Measurements from ENCODE around the gene TINAGL1.

Gene TINAGL1, protein sequence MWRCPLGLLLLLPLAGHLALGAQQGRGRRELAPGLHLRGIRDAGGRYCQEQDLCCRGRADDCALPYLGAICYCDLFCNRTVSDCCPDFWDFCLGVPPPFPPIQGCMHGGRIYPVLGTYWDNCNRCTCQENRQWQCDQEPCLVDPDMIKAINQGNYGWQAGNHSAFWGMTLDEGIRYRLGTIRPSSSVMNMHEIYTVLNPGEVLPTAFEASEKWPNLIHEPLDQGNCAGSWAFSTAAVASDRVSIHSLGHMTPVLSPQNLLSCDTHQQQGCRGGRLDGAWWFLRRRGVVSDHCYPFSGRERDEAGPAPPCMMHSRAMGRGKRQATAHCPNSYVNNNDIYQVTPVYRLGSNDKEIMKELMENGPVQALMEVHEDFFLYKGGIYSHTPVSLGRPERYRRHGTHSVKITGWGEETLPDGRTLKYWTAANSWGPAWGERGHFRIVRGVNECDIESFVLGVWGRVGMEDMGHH

GRCh38 chr1:31576201-31576669, at the start of gene TINAGL1:
Gene TINAGL1 (plus strand): TSS chr1:31576515. CDS start chr1:31577149, 634 bp downstream.
- no peak for DNase-seq

GRCh38 chr1:31529999-31530684, 46.2 kb upstream of the TINAGL1 start:
- no peak for DNase-seq

DNA sequence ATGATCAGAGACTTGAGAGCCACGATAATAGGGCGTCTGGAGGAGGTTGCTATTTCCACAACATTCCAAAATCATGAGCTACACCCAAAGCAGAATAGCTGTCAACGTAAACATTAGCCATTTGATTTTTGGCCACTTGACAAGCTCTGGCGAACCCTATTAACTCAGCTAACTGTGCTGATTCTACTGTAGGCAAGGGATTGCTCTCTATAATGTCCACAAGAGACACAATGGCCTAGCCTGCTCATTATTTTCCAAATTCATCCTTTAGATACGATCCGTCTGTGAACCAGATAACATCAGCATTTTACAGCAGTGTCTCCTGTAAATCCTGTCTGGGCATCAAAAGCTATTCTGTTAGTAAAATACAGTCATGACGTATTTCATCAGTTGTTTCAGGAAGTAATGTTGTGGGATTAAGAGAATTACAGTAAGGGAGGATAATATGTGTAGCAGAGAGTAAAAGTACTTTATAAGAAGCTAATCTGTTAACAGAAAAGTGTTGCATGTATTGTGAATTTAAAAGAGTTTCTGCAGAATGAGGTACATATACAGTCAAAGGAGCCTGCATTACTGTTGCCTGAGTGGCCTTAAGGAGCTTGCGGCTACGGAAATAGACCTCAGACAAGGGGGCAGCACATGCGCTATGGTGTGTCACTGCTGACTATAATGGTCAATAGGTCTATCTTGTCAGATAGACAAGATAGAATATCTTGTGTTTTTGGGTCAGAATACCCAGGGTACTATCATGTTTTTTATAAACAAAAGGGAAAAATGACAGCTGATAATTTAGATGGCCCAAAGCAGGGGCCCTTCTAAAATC, 44.9 kb upstream of the TINAGL1 start:
- DNase-seq, result no peak

DNA sequence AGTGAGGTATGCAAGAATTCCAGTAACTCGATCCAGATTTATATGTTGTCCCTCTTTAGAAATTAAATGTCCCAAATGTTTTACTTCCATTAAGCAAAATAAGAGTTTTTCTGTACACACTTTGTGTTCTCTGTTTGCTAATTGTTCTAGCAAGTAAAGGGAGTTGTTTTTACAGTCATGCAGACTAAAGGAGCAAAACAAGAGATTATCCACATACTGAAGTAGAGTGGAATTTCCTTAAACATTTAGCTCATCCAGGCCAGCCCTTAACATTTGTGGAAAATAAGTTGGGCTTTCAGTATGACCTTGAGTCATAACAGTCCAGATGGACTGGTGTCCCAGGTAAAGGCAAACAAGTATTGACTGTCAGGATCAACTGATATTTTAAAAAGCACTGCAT, 44.1 kb upstream of the TINAGL1 start:
- DNase-seq, result no peak

DNA sequence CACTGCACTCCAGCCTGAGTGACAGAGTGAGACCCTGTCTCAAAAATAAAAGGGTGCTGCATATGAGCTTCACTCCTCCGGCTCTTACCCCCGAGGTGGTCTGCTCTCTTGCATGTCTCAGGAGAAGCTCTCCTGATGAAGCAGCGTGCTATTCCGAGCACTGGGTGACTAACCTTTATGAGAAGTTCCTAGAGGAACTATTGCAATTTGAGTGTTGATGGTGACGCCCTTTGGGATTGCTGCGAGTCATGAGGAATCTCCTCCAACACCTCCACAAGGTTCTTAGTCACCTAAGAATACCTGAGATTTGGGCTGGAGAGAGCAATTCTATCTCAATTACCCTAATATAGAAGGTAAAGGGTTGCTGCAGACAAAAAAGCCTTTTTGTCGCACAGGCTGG, 40.8 kb upstream of the TINAGL1 start:
- DNase-seq, result no peak

- DNase-seq, result no peak
Measured at GRCh38 chr1:31539329-31539728, 37.0 kb upstream of the TINAGL1 start.

DNA sequence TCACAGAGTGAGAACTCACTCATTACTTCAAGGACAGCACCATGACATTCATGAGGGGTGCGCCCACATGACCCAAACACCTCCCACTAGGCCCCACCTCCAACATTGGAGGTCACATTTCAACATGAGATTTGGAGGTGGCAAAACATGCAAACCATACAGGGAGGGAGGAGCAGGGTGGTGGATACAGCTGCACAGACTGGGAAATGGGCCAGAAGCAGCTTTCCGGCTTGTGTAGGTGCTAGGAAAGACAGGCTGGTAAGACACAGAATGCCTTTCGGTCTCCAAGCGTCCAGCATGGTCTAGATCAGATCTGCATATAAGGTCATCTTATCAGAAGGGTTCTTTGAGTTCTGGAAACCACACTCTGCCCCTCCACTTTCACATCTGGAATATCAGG, 35.1 kb upstream of the TINAGL1 start:
- no peak for DNase-seq

- no peak for DNase-seq
Measured at GRCh38 chr1:31545927-31546540, 30.3 kb upstream of the TINAGL1 start.

DNA sequence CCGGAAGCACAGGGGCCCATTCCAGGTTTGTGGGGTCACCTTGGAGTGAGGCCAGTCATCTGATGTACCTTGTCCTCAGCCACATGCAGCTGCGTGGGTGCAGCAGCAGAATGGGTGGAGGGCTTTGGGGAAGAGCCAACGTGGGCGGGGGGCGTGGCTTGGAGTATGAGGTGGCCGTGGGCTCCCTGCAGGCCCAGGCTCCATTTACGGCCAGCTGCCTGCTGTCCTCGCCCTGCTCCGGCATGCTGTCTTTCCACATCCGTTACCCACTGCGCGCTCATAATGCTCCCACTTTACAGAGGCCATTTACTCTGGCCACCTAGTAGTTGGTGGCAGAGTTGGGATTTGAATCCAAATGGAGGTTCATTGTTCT, 27.8 kb upstream of the TINAGL1 start:
- DNase-seq, result no peak

- DNase-seq, result peak; percentile 87
Measured at GRCh38 chr1:31548907-31549808, 27.2 kb upstream of the TINAGL1 start.

GRCh38 chr1:31549809-31550620, 26.3 kb upstream of the TINAGL1 start:
- DNase-seq, result no peak

DNA sequence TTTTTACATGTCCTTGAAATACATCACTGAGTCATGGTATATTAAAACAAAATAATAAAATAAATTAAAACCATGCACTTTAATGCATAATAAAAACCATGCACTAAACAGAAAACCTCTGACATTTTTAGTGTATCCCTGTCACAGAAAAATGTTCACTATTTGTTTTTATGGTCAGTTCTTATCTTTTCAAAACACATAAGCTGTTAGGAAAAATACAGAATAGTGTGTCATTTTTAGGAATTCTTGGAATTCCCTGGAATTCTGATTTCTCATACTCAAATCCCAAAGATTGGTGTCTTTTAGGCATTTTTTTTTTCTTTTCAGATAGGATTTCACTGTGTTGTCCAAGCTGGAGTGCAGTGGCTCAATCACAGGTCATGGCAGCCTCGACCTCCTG, 25.1 kb upstream of the TINAGL1 start:
- DNase-seq, result no peak

- no peak for DNase-seq
Measured at GRCh38 chr1:31552489-31552888, 23.8 kb upstream of the TINAGL1 start.

DNA sequence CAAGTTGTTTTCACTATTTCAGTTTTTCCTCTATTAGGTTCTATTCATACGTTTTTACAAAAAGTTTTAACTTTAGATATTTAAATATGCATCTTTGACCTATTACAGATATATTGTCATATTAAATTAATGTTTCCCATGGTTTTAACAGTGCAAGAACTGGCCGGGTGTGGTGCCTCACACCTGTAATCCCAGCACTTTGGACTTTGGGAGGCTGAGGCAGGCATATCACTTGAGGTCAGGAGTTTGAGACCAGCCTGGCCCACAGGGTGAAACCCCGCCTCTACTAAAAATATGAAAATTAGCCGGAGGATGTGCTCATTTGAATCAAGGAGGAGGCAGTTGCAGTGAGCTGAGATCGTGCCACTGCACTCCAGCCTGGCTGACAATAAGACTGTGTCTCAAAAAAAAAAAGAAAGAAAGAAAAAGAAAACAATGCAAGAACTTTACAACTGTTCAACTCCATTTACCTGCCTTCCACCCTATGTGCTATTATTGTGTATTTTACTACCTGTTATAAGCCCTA, 19.8 kb upstream of the TINAGL1 start:
- no peak for DNase-seq

- DNase-seq, result no peak
Measured at GRCh38 chr1:31559715-31560114, 16.6 kb upstream of the TINAGL1 start.

- DNase-seq, result no peak
Measured at GRCh38 chr1:31560394-31560793, 15.9 kb upstream of the TINAGL1 start.

GRCh38 chr1:31562707-31563360, 13.5 kb upstream of the TINAGL1 start:
- no peak for DNase-seq

- DNase-seq, result no peak
Measured at GRCh38 chr1:31564606-31564989, 11.7 kb upstream of the TINAGL1 start.

DNA sequence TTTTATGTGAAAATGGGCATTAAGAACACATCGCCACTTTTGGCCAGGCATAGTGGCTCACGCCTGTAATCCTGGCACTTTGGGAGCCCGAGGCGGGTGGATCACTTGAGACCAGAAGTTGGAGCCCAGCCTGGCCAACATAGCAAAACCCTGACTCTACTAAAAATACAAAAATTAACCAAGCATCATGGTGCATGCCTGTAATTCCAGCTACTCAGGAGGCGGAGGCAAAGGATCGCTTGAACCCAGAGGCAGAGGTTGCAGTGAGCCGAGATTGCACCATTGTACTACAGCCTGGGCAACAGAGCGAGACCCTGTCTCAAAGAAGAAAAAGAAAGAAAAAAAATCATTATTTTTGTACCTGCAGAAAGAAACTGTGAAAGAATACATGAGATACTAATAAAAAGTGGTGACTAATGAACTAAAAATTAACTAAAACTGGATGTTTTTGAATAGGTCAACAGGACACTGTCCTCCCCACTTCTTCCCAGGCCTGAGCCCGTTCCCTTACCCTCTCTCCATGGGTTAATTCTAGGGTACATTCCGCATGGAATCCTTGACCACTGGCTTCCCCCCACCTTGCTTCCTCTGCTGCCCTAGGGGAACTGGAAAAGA, 8.3 kb upstream of the TINAGL1 start:
- no peak for DNase-seq
